CD4-positive, alpha-beta T cell treated with Interleukin-4 for 1 hour (primary cell): ENCODE data around the gene OCSTAMP.

ENCODE experiments used
- DNase-seq, 2 donors: peaks; one replicate each; pipeline ENCODE4 v3.0.0-alpha.2; 2020 to 2022

The OCSTAMP gene

DNA sequence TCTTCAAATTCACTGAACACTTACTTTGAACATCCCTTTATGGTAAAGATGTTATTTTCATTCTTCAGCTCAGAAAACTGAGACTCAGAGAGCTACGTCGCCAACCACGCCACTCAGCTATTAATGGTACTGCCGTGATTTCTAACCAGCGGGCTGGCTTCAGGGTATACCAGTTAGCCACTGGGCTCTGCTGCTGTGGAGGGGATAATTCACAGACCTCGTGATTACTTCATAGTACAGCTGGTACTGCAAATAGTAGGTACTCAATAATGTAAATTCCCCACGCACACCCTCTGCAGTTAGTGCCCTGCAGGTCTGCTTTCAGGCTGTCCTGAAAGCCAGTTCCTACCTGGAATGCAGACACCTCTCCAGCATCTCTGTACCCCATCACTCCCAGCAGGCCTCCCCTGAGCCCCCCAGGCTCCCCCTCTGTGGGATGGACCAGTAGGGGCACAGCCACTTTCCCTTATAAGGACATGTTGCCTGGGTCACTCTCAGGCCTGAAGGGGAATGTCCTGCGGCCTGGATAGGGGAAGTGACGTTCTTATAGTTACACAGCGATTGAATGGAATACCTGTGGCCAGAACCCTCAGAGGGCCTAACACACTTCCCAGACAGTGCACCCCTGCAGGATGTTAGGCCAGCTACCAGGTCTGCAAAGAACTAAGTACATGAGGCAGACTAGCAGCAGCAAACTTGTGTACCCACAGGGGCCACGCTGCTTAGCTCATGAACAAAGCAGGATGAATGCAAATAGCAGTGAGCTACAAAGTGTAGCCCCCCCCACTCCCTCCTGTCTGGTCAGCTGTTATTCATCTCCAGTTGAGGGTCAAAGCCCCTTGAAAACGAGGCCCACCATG lies 1.3 kb upstream of the OCSTAMP start:
- no peak for DNase-seq

DNA sequence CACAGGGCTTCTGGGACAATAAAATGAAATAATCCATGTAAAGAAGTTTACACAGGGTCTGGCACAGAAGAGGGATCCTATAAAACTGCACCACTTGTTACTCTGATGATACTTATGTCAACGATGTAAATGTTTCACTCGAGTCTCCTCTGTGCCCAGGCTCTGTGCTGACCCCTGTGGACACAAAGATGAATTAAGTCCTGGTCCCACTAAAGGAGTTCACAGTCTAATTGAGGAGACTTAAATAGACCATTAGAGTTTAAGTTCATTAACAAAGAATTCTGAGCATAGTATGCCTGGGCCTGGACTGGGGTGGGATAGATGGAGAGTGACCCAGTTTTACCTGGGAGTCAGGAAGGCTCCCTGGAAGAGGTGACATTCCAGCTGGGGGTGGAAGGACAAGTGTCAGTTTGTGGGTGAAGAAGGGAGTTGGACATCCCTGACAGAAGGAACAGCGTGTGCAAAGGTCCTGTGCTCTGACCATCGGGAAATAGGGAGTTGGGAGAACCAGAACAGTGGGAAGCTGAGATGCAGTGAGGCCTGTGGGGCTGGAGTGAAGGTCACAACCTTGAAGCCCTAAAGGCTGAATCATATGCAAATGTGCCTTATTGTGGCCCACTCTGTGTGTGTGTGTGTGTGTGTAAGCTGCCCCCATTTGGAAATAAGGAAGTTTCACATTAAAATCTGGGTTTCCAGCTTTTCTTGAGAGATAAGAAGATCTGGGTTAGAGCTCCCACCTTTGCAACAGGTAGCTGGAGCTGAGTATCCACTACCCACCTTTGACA lies 1.1 kb downstream of the OCSTAMP start:
- no peak for DNase-seq

DNA sequence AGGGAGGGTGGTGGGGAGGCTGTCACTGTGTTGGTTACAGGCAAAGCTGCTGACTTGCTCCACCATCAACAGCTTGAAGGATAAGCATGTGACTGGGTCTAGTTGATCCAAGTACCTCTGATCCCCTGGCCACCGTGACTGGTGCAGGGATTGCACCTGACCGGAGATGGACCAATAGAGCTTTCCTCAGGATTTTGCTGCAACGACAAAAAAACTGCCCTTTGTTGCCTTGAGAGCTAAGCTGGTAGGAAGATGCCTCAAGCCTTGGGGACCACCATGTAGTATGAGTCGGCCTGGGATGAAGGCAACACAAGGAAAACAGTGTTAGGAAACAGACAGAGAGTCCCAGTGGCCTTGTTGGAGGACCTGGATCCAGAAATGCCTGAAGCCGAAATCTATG lies 1.8 kb downstream of the OCSTAMP start:
- no peak for DNase-seq

DNA sequence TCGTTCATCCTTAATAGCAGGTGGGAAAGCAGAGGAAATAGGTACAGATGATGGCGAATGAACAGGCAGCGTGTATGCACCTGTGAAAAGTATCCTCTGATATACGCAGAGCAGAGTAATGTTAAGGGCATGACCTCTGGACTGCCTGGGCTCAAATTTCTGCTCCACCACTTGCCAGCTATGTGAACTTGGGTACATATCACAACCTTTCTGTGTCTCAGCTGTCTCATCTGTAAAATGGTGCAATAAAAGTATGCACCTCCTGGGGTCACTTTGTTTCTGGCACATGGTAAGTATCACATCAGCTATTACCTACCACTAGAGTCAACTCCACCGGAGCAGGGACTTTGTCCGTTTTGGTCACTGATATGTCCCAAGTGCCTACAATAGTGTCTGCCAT lies 2.5 kb downstream of the OCSTAMP start:
- no peak for DNase-seq

DNA sequence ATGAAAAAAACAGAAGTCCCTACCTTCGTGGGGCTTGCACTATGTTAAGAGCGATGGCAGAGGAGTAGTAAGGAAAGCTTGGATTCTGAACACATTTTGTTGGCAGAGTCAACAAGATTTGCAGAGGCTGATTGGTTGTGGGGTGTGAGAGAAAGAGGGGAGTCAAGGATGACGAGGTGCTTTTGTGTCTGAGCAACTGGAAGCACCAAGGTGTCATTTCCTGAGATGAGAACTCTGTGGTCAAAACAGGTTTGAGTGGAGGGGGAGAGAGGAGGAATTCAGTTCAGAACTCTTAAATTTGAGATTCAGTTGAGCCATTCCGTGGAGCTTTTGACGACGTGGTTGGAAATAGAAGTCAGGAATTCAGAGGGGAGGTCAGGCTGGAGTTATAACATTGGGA lies 3.5 kb downstream of the OCSTAMP start:
- DNase-seq, result no peak

DNA sequence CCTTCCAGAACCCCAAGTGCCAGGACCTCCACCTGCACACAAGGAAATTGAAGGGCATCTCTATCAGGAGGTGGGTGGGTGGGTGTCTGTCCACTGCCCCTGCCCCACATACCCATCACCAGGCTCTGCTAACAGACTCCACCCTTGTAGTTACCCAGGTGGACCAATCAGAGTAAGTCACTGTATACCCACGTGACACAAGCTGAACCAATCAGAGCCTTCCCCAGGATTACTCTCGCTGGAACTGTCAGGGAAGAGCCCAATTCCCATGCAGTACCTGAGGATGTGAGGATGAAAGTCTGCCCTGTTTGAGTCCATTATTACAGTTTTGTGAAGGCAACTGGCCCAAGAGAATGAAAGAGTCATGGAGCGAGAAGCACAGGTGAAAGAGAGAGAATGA lies 4.2 kb downstream of the OCSTAMP start:
- DNase-seq, result no peak

DNA sequence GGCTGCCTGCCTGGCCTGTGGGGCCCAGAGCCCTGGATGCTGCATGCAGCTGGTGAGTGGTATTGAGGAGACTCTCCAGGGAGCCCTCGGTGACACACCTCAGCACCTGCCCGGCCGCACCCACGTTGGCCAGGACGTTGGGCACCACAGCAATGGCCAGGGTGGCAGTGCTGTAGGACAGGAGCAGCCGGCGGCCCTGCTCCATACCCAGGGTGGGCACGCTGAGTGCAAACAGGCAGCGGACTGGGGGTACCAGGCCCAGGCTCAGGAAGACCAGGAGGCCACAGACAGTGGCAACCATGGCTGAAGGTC lies 4.7 kb downstream of the OCSTAMP start:
- DNase-seq, result no peak

DNA sequence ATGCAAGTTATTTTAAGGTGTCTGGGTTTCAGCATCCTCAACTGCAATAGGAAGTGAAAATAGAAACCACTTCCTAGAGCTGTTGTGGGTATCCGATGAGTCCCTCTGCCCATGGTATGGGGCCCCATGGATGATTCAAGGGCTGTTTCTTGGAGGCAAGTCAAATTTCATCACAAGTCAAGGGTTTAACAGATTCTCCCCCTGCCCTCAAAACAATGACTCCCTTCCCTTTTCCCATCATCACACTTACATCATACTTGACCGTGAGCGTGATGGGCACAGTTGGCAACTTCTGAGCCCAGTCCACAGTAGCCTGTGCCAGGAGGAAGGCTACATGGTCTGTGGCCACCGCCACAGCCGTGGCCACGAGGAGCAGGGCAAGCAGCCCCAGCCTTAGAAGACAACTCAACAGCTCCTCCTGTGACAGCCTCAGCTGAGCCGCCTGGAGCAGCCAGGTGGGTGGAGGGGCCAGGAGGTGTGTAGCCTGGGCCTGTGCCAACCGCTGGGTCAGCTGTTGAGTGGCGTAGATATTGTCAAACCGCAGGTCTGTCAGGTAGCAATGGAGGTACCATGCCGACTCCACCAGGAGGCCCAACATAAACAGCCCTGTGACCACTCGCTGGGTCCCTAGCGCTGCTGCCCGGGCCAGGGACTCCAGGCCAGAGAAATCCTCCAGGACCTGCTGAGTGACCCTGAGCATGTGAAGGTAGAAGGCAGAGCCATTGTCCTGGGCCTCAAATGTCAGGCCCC lies 5.2 kb downstream of the OCSTAMP start:
- DNase-seq, result peak; percentile 30 to 61

DNA sequence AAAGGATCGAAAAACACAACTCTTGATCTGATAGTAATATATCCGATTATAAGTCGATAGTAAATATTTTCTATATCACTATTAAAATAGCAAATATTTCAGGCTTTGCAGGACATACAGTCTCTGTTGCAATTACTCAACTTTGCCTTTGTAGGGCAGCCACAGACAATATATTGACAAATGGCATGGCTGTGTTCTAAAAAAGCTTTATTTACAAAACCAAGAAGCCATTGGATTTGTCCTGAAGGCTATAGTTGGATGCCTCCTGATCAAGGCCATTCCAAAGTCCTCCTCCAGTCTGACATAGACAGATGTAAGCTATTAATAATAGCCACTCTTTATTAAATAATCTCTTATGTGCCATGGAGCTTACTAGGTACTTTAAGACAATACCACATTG lies 5.9 kb downstream of the OCSTAMP start:
- no peak for DNase-seq

DNA sequence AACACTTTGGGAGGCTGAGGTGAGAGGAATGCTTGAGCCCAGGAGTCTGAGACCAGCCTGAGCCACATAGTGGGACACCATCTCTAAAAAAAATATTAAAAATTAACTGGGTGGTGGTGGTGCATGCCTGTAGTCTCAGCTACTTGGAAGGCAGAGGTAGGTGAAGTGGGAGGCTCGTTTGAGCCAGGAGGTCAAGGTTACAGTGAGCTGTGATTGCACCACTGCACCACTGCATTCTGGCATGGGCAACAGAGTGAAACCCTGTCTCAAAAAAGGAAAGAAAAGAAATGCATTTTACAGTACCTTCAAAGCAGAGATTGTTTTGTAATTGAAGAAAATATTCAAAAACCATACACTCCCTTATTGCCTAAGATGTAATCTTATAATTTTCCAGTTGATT lies 6.5 kb downstream of the OCSTAMP start:
- DNase-seq, result no peak

DNA sequence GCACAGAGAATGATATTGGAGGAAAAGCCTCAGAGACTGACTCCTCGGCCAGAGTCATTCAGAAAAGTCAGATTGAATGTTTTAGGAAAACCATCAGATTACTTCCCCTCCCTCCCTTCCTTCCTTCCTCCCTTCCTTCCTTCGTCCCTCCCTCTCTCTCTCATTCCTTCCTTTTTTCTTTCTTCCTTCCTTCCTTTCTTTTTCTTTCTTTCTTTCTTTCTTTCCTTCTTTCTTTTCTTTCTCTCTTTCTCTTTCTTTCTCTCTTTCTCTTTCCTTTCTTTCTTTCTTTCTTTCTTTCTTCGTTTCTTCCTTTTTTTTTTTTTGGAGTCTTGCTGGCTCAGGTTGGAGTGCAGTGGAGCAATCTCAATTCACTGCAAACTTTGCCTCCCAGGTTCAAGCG lies 7.4 kb downstream of the OCSTAMP start:
- DNase-seq, result no peak

DNA sequence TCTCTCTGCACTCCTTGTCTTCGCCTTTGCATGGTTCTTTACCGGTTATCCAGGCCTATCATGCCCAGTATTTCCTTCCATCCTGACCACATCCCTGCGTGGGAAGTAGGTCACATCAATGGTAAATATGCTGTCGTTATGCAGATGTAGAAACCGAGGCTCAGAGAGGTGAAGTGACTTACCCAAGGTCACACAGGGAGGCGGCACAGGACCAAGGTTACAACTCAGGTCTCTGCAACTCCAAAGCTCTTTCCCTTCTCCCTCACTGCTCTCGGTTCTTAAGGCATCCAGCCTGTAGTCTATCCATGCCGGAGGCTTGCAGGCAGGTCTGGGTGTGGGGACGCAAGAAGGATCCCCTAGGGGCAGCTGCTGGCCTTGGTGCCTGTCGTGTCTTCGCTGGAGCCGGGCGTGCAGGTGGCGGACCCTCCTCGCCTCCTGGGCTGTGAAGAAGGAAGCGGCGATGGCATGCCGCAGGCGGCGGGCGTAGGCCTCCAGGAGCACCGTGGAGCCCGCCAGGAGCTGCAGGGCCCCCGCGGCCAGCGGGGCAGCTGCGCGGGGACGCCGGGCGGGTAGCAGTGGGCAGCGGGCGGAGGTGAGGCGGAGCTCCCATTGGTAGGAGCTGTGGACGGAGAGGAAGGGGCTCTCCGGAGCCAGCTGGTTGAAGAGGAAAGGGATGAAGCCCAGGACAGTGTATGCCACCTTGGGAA lies 9.1 kb downstream of the OCSTAMP start:
- DNase-seq, result no peak

DNA sequence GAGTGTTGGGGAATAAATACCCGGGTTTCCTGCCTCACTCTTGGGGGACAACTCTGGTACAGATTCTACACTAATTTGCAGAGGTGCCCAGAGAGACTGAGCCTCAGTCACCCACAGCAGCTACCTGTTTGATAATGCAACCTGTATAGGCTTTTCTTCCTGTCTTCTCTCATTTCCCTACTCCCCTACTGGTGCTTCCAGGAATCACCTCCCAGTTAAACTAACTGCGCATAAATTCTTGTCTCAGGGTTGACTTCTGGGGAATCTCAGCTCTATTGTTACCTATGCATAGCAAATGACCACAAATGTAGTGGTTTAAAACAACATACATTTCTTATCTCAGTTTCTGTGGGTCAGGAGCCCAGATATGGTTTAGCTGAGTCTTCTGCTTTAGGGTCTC lies 11.3 kb downstream of the OCSTAMP start:
- DNase-seq, result no peak

DNA sequence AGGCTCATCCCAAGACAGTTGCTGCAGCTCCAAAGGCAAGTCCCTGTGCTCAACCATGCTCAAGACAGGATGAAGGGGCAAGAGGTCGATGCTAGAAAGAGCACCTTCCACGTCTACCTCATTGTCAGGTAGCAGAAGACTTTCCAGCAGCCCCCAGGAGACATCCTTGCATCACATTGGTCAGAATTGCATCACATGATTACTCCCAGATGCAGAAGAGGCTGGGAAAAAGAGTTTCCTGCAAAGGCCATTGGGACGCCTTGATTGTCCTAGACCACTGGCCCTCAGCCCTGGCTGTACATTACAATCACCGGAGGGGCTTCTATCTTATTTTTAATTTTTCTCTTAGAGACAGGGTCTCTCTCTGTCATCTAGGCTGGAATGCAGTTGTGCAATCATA lies 19.8 kb downstream of the OCSTAMP start:
- DNase-seq, result no peak

DNA sequence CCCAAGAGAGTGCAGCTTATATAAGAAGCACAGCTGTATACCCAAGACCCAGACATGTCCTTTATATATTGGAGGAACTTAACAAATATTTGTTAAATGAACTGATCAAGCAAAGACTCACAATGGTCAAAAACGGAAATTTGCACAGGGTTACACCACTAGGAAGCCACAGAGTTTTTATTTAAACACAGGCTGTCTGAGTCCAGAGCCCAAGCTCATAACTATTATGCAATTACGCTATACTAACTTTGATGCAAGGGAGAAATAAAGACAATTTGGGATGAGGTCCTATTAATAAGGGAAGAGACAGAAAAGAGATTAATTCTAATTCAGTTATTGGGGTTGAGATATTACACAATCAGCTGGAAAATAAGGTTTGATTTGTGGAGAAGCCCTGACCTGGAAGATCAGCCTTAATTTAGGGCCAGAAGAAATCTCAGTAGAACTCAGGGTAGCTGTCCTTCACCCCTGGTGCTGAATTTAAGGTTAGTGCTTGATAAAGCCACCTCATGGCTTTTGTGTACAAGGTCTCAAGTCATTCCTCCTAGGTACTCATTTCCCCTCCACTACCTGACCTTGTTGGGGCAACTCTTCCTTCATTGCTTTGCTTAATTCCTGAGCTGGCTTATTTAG lies 26.6 kb downstream of the OCSTAMP start:
- DNase-seq, result no peak

DNA sequence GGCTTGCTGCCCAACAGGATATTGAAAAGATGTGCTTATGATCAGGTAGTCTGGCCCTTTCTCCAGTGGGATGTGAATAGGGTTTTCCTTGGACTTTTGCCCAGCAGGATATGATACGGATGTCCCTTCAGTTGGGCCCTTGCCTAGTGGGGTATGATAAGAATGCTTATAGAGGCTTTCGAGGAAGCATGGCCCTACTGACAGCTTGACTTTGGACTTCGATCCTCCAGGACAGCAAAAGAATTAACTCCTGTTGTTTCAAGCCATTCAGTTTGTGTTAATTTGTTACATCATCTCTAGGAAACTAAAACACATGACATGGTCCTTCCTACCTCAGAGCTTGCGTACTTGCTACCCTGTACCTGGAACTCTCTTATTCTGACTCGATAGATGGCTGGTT lies 27.3 kb downstream of the OCSTAMP start:
- no peak for DNase-seq

DNA sequence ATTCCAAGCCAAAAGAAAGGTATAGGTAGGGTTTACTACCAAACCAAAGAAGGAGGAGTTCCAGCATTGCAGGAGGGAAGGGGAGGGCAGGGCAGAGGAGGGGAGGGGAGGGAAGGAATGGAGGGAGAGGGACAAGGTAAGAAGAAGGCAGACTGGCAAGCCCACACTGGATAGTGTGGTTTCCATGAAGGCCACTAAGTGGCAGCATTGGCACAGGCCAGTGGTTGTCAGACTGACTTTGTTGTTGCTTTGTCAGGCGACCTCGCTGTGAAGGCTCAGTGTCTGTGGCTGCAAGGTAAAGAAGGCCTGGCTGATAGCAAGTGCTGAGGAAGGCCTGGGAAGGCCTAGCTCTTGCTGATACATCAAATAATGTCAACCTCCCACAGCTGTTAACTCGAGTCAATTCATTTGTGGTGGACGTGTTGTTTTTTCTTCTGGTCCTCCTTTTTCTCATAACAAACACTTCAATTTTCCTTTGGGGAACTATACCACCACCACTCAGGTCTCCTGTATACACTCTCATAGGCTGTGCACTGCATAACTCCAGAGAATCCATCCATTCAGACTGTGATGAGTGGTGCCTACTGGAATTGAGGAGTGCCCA lies 29.4 kb downstream of the OCSTAMP start:
- peak; percentile 49 to 51 for DNase-seq

DNA sequence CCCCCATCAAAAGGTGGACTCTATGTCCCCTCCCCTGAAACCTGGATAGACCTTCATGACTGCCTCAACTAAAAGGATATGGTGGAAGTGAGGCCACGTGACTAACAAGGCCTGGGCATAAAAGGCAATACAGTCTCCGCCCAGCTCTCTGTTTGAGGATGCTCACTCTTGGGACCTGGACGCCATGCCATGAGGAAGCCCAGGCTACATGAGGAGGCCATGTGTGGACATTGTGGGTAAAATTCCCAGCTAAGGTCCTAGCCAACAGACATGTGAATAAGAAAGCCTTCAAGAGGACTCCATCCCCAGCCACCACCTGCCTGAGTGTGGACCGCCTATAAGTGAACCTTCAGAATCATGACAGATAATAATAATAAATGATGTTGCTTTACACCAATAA lies 29.9 kb downstream of the OCSTAMP start:
- no peak for DNase-seq

DNA sequence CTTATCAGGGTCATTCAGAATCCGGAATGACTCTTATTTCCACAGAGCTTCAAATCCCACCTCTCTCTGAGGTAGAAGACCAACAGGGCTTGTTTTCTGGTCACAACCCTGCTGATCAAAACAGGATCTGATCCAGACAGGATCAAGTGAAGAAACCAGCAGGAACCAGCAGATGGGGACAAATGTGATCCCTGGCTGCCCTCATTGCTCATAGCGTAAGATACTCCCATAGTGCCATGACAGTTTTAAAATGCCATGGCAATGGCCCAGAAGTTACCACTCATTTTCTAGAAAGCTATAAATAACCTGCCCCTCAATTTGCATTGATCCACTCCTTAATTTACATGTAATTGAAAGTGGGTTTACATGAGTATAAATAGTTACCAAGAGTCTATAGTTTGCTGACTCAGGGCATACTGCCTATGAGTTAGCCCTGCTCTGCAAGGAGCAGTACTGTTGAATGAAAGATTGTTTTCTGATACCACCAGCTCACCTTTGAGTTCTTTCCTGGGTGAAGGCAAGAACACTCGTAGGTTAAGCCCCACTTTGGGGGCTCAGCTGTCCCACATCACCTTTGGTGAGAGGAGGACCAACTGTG lies 30.9 kb downstream of the OCSTAMP start:
- DNase-seq, result no peak

DNA sequence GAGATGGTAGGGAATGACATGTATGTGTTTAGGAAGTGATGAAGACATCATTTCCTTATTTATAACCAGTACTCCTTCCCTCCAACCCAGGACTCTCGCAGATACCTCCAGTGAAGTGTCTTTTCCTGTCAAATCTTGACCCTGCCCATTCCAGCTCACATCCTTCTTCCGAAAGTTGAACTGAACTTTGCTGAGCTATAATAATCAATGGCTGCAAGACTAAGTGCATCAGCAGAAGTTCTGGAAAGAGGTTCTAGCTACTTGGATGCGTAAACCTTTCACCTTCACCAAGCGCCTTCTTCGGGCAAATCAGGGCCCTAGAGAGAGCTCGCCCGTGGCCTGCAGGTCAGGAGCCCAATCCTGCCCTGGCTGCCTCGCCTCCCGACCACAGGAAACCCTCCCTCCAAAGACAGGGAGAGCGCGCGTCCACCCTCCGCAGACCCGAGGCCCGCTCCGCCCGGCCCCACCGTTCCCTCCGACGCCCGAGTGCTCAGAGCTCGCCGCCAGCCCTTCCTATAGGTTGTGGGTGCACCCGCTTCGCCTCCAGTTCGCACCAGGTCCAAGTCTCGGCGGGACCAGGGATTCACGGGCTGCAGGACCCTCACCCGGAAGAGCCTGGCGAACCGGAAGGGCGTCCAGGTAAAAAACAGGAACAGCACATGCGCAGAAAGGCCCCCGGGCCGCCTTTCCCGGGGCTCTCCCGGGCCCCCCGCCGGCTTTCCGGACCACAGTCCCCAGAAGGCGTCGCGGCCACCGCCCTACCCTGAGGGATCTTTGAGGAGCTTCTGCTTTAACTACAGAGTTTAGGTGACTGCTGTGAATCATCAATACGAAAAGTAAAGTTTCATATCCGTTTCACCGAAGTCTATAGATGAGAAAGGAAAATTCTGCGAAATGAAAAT lies 37.3 kb downstream of the OCSTAMP start, which contains the start of gene ZNF334:
ZNF334 (minus strand) TSS at position 617 of the 902 bp plus-strand sequence. CDS start 1,457 bp downstream, outside the sequence.
- peak in 1 of 2 donors; percentile 14 for DNase-seq
